ENCODE data around the gene KCNQ1. TPM values are rescaled to one million over a fixed set of nuclear protein-coding genes. Genes with fewer than 3 reads are reported as not detected.

The KCNQ1 gene
- total and polyA plus RNA-seq, 9 of the 15 experiments (the other 6 are each of a cell fraction or from before 2014, with no cell fraction given): 0.44 TPM; not detected in 8

GRCh38 chr11:2400762-2401435 is 43.9 kb upstream of the KCNQ1 start (continued):
- TF ChIP-seq ATF6 (CRISPR knock-in tag; IDR thresholded peaks at IDR 0.05) (no peak), MYBL2 (IDR thresholded peaks at IDR 0.05; ENCODE audit: low read depth) (no peak), MYBL2 (CRISPR knock-in tag; IDR thresholded peaks at IDR 0.05; ENCODE audit: borderline replicate concordance) (no peak), TGIF2 (CRISPR knock-in tag; IDR thresholded peaks at IDR 0.05) (no peak), SMARCA5 (IDR thresholded peaks at IDR 0.05) (no peak), ZKSCAN3 (CRISPR knock-in tag; IDR thresholded peaks at IDR 0.05) (no peak), FOXM1 (IDR thresholded peaks at IDR 0.05; ENCODE audit: low read depth) (no peak), FOXM1 (CRISPR knock-in tag; IDR thresholded peaks at IDR 0.05; ENCODE audit: low read depth) (0 out of 2 replicates have a peak, but pooled peaks have one; percentile 35), CCAR2 (IDR thresholded peaks at IDR 0.05; ENCODE audit: low read depth, low read length) (no peak), BRCA1 (IDR thresholded peaks at IDR 0.05) (no peak), BRCA1 (CRISPR knock-in tag; IDR thresholded peaks at IDR 0.05) (0 out of 2 replicates have a peak, but pooled peaks have one; percentile 40), FOXJ2 (tag; IDR thresholded peaks at IDR 0.05) (peak; percentile 30), ETS1 (conservative IDR thresholded peaks at IDR 0.05; ENCODE audit: control insufficient read depth, low read depth, low read length) (0 out of 2 replicates have a peak, but pooled peaks have one; percentile 30), KLF1 (tag; IDR thresholded peaks at IDR 0.05) (no peak), STAT6 (CRISPR knock-in tag; IDR thresholded peaks at IDR 0.05) (peak; percentile 69; the same call in 1 of the 2 replicates), TOE1 (IDR thresholded peaks at IDR 0.05; ENCODE audit: borderline replicate concordance) (no peak), TOE1 (CRISPR knock-in tag; IDR thresholded peaks at IDR 0.05; ENCODE audit: borderline replicate concordance, low read depth) (no peak), RBM22 (IDR thresholded peaks at IDR 0.05; ENCODE audit: low read depth, low read length, poor library complexity, severe bottlenecking) (no peak), HDAC1 (IDR thresholded peaks at IDR 0.05) (peak in 1 of 2 experiments; percentile 31; a peak in 1 of 4 replicates), GABPB1 (CRISPR knock-in tag; IDR thresholded peaks at IDR 0.05) (no peak), TCF3 (CRISPR knock-in tag; IDR thresholded peaks at IDR 0.05) (no peak)
- TF ChIP-seq, protein P1, sequence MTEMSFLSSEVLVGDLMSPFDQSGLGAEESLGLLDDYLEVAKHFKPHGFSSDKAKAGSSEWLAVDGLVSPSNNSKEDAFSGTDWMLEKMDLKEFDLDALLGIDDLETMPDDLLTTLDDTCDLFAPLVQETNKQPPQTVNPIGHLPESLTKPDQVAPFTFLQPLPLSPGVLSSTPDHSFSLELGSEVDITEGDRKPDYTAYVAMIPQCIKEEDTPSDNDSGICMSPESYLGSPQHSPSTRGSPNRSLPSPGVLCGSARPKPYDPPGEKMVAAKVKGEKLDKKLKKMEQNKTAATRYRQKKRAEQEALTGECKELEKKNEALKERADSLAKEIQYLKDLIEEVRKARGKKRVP (CRISPR knock-in tag; IDR thresholded peaks at IDR 0.05): no peak
